ENCODE measurements around the gene RAP2B. TPM values are rescaled to one million over a fixed set of nuclear protein-coding genes. Genes with fewer than 3 reads are reported as not detected.
A peak's percentile ranks its signal among the peaks of the same experiment; 100 is the strongest.
"Not testable (repeated sequence)": the region's sequence is repeated elsewhere in the genome, so short reads cannot be mapped to it uniquely, and the experiment has no call there.

Gene RAP2B
- total RNA-seq, 1 donor from 2014 or later = 29.0 TPM

DNA sequence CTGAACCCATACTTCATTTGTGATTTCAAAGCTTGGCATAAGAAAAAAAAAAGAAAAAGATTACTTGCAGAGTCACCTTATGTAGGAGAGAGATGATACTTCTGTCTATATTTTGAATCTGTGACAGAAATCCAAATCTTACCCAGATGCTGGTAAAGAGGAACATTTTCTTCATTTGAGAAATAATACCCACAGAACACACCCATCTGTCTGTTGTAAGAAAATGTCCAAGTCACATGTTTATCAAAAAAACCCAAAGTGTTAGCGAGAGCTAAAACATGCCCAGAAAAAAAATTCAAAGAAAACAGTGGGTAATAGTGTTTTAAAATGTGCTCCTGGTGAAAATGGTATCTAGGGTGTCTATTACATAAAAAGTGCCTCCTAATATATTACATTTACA, 18.0 kb upstream of the RAP2B start:
- no peaks in the 10 kb centered on the region for H3K27me3 ChIP-seq (ENCODE audit: control insufficient read depth, insufficient read depth, low read length)
- TF ChIP-seq, protein P1, sequence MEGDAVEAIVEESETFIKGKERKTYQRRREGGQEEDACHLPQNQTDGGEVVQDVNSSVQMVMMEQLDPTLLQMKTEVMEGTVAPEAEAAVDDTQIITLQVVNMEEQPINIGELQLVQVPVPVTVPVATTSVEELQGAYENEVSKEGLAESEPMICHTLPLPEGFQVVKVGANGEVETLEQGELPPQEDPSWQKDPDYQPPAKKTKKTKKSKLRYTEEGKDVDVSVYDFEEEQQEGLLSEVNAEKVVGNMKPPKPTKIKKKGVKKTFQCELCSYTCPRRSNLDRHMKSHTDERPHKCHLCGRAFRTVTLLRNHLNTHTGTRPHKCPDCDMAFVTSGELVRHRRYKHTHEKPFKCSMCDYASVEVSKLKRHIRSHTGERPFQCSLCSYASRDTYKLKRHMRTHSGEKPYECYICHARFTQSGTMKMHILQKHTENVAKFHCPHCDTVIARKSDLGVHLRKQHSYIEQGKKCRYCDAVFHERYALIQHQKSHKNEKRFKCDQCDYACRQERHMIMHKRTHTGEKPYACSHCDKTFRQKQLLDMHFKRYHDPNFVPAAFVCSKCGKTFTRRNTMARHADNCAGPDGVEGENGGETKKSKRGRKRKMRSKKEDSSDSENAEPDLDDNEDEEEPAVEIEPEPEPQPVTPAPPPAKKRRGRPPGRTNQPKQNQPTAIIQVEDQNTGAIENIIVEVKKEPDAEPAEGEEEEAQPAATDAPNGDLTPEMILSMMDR (IDR thresholded peaks at IDR 0.05; ENCODE audit: insufficient read depth, low read length, severe bottlenecking) = no peak
- no peak overlapping the region for H3K4me3 ChIP-seq (ENCODE audit: low read depth, low read length)
- no peaks in the 10 kb centered on the region for H3K36me3 ChIP-seq (ENCODE audit: control insufficient read depth, insufficient read depth, low read length)
- FAIRE-seq (no peak), DNase-seq (ENCODE audit: low read depth) (no peak)

DNA sequence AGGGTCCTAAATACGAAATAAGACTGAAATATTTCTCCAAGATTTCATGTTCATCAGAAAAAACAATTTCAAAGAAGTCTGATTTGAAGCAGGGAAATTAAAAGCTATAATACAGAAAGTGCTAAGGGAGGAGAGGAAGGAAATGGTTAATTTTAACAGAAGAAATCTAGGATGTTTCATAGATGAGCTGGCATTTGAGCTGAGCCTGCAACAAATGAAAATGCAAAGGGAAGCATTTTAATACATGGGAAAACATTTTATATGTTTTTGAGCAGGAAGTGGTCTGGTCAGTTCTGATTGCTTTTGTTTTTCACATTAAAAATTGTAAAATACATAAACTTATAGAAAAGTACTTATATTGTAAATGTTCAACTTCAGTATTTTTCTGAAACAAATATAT, 17.2 kb upstream of the RAP2B start:
- FAIRE-seq (no peak), DNase-seq (ENCODE audit: low read depth) (peak; percentile 75)
- Histone ChIP-seq H3K27me3 (ENCODE audit: control insufficient read depth, insufficient read depth, low read length) (no peaks in the 10 kb centered on the region), H3K36me3 (ENCODE audit: control insufficient read depth, insufficient read depth, low read length) (no peaks in the 10 kb centered on the region), H3K4me3 (ENCODE audit: low read depth, low read length) (no peak overlapping the region)
- TF ChIP-seq, protein P1 (IDR thresholded peaks at IDR 0.05; ENCODE audit: insufficient read depth, low read length, severe bottlenecking) = no peak

DNA sequence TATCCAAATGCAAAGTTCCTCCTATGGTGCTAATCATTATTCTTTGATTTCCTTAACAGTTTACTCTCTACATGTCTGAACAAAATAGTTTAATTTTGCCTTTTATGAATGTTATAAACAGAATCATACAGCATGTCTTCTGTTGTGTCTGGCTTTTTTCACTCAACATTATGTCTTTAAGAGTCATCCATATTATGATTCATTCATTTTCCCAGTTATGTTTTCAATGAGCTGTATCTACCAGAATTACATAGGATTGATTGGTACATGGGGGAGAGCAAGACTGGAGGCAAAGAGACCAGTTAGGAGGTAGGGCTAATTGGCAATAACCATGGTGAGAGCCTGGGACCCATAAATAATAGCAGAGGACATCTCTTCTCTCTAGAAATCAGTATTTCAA, 16.6 kb upstream of the RAP2B start:
- TF ChIP-seq, protein P1 (IDR thresholded peaks at IDR 0.05; ENCODE audit: insufficient read depth, low read length, severe bottlenecking) = no peak
- DNase-seq (ENCODE audit: low read depth) (peak; percentile 86), FAIRE-seq (no peak)
- Histone ChIP-seq H3K36me3 (ENCODE audit: control insufficient read depth, insufficient read depth, low read length) (no peaks in the 10 kb centered on the region), H3K27me3 (ENCODE audit: control insufficient read depth, insufficient read depth, low read length) (no peaks in the 10 kb centered on the region), H3K4me3 (ENCODE audit: low read depth, low read length) (no peak overlapping the region)

DNA sequence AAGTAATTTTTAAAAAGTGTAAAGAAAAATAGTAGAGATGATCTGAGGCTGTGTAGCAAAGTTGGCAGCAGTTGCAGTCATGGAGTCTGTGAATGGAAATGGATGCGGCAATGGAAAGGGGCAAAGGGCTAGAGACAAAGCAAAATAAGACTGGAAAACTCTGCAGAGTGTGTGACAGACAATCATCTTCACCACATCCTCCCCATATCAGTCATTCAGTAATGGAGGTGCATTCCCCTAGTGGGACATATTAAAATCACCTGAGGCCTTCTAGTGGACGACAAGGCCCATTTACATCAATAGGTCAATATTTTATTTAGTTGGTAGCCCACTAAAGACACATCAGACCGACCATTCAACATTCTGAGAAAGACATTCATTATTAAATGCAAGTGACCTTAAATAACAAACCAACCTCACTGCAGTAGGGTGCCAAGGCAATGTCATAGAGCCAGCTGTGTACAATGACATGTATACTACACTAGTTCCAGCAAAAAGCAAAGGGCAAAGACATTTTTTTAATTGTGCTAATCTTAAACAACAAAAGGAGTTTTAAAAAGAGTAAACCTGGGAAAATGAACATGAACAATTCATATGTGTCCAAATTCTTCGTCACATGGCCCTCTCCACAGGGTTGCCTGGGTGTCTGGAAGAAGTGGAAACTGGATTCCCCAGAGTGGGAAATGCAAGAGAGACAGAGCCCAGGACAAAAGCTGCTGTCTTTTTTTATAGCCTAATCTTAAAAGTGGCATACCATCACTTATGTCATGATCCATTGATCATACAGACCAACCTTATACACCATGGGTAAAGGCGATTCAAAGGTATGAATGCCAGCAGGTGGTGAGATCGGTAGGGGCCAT, 15.6 kb upstream of the RAP2B start:
- Histone ChIP-seq H3K36me3 (ENCODE audit: control insufficient read depth, insufficient read depth, low read length) (no peaks in the 10 kb centered on the region), H3K4me3 (ENCODE audit: low read depth, low read length) (no peak overlapping the region), H3K27me3 (ENCODE audit: control insufficient read depth, insufficient read depth, low read length) (no peaks in the 10 kb centered on the region)
- TF ChIP-seq, protein P1 (IDR thresholded peaks at IDR 0.05; ENCODE audit: insufficient read depth, low read length, severe bottlenecking) = no peak
- no peak for FAIRE-seq
- DNase-seq (ENCODE audit: low read depth) = no peak

DNA sequence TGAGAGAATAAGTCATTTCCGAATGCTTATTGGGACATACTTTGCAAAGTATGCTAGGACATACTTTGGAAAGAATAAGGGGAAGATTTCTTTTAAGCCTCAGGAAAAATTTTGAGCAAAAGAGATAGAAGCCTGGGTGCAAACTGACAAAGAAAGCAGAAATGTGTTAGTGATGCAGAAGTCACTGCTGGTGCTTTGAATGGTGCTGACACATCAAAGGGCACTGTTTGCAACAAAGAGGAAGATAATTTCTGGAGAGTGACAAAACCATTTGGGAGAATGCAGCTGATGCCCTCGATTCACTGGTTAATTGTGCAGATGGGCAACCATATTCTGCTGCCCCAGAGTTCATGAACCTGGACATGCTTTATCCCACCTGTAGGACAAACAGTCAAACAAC, 11.0 kb upstream of the RAP2B start:
- TF ChIP-seq, protein P1 (IDR thresholded peaks at IDR 0.05; ENCODE audit: insufficient read depth, low read length, severe bottlenecking) = no peak
- FAIRE-seq (no peak), DNase-seq (ENCODE audit: low read depth) (no peak)
- H3K27me3 ChIP-seq (ENCODE audit: control insufficient read depth, insufficient read depth, low read length) = no peaks in the 10 kb centered on the region
- no peak overlapping the region for H3K4me3 ChIP-seq (ENCODE audit: low read depth, low read length)
- no peaks in the 10 kb centered on the region for H3K36me3 ChIP-seq (ENCODE audit: control insufficient read depth, insufficient read depth, low read length)

DNA sequence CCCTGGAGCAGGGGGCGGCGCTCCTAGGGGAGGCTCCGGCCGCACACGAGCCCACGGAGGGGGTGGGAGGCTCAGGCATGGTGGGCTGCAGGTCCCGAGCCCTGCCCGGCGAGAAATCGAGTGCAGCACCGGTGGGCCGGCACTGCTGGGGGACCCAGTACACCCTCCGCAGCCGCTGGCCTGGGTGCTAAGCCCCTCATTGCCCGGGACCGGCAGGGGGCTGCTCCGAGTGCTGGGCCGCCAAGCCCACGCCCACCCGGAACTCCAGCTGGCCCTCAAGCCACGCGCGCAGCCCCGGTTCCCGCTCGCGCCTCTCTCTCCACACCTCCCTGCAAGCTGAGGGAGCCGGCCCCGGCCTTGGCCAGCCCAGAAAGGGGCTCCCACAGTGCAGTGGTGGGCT, 6.2 kb upstream of the RAP2B start:
- FAIRE-seq; H3K27me3 ChIP-seq (ENCODE audit: control insufficient read depth, insufficient read depth, low read length); H3K36me3 ChIP-seq (ENCODE audit: control insufficient read depth, insufficient read depth, low read length); H3K4me3 ChIP-seq (ENCODE audit: low read depth, low read length); DNase-seq (ENCODE audit: low read depth): not testable (repeated sequence)
